GM18907 (cell line): ENCODE results near the gene TAS2R3.

Experiments used
- ATAC-seq: cut with Tn5 transposase; IDR thresholded peaks from one replicate; pipeline ENCODE4 v1.9.1; 2021; ENCODE audit warnings: mild to moderate bottlenecking, moderate library complexity; ENCODE audit not compliant: unreplicated experiment

Gene TAS2R3

DNA sequence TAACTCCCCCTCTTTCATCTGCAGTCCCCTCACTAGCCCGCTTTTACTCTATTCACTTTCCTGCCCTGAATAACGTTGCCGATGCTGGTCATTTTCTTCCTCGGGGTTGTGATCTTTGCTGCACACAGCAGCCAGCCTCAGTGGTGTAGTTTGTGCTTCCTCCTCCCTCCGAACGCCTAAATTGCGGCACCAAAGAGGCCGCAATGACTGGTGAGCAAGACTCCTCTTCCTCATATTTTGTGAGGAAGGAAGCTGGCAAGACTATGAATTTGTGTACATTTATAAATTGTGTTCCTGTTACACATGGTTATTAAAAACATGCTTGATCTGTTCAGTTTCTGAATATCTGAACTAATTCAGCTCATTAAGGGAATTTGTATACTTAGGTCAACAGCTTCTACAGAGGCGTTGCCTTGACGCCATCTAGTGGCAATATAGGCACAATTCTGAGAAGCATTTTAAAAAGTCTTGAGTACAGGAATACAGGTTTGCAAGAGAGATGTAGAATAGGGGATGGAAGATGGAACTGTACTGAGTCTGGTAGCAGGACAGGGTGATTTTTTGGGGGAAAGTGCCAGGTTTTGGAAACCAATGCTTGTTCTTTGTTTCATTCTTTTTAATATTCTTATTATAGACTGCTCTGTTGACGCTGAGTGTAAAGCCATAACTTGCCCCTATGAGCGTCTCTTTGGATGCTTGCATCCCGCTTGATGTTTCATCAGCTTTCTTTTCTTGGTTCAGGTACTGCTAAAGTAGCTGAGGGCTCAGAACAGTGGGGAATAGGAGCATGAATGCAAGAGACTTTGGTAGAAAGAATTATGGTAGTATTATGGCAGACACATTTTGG, 22.0 kb downstream of the TAS2R3 start:
- peak; percentile 78 for ATAC-seq

- ATAC-seq: no peak
Measured at GRCh38 chr7:141788296-141788695, 24.4 kb downstream of the TAS2R3 start.

DNA sequence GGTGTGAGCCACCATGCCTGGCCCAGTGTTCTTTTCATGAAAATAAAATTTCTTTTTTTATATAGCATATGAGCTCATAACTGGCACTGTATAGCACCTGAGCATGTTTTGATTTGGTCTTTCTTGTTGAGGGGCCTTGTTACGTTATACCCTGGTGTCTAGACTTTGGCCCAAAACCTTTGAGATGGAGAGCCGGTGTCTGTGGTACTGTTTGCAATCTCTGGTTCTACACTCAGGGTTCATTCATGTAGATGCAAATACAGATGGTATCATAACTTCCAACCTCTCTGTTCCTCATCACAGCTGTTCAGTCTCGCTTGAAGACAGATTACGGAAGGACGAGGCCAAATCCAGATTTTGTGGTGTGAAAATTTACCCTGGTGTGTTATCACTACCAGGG, 26.0 kb downstream of the TAS2R3 start, which contains the start of gene TAS2R5:
Gene TAS2R5, plus strand, starts transcription at position 301 of the 400 bp plus-strand sequence. CDS start 145 bp downstream, outside the sequence.
- ATAC-seq: no peak

DNA sequence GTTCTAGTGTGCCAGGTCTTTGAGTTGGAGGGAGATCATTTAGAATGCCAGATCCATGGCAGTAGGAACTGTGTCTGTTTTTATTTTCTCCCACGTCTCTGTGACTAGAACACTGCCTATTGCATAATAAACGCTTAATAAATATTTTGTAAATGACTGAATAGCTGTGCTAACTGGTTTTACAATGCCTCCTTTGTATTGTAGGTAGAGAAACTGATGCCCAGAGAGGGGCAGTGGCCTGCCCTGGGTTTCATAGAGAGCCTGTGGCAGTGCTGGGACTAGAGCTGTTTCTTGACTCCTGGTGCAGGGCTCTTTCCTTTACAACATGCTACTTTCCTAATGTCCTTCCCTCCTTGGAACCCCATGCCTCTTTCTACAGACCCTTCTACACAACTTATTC, 28.6 kb downstream of the TAS2R3 start:
- no peak for ATAC-seq
